Central memory CD8-positive, alpha-beta T cell (primary cell): ENCODE results near the gene OLA1.
A peak's percentile ranks its signal among the peaks of the same experiment; 100 is the strongest.

Experiments used
- ATAC-seq: fragments of 150-1000 bp; cut with Tn5 transposase; replicated peaks from 2 replicates; pipeline ENCODE4 v1.10.0; 2022; ENCODE audit warnings: mild to moderate bottlenecking, moderate FRiP score, moderate number of reproducible peaks; ENCODE audit not compliant: poor library complexity, severe bottlenecking; ENCODE audit errors: extremely low read depth
- DNase-seq, 2 donors: peaks; one replicate each; pipeline ENCODE4 v3.0.0; 2021; ENCODE audit warnings: low spot score in 2 of 2
- H3K27ac Mint-ChIP-seq: one replicate; pipeline ENCODE4 v1.8.0; 2022; ENCODE audit warnings: low read depth, mild to moderate bottlenecking, moderate library complexity, mixed read lengths
- H3K27me3 Mint-ChIP-seq: one replicate; pipeline ENCODE4 v1.8.0; 2022; ENCODE audit warnings: mixed read lengths
- H3K36me3 Mint-ChIP-seq: one replicate; pipeline ENCODE4 v1.8.0; 2022; ENCODE audit warnings: mild to moderate bottlenecking, moderate library complexity, mixed read lengths; ENCODE audit not compliant: insufficient read depth
- H3K4me1 Mint-ChIP-seq: one replicate; pipeline ENCODE4 v1.8.0; 2022; ENCODE audit warnings: mixed read lengths
- H3K4me3 Mint-ChIP-seq: one replicate; pipeline ENCODE4 v1.8.0; 2022; ENCODE audit warnings: mild to moderate bottlenecking, moderate library complexity, mixed read lengths
- H3K9me3 Mint-ChIP-seq: one replicate; pipeline ENCODE4 v1.8.0; 2022; ENCODE audit warnings: mixed read lengths

Gene OLA1

GRCh38 chr2:174191342-174192074 lies 56.8 kb downstream of the OLA1 start:
- Mint-ChIP-seq H3K9me3 (no peaks in the 10 kb centered on the region), H3K36me3 (no peaks in the 10 kb centered on the region), H3K4me3 (no peak overlapping the region), H3K27me3 (no peaks in the 10 kb centered on the region), H3K4me1 (peaks cover 20% of the 10 kb centered on the region), H3K27ac (no peak overlapping the region)
- DNase-seq = no peak
- ATAC-seq = no peak

- H3K4me3 Mint-ChIP-seq = no peak overlapping the region
- no peak overlapping the region for H3K27ac Mint-ChIP-seq
- DNase-seq = no peak
- no peaks in the 10 kb centered on the region for H3K9me3 Mint-ChIP-seq
- no peaks in the 10 kb centered on the region for H3K27me3 Mint-ChIP-seq
- no peak for ATAC-seq
- H3K36me3 Mint-ChIP-seq = no peaks in the 10 kb centered on the region
- H3K4me1 Mint-ChIP-seq = peaks cover 34% of the 10 kb centered on the region
Measured at GRCh38 chr2:174184915-174185314, 63.4 kb downstream of the OLA1 start.

GRCh38 chr2:174184504-174184903 lies 63.8 kb downstream of the OLA1 start:
- Mint-ChIP-seq H3K36me3 (no peaks in the 10 kb centered on the region), H3K9me3 (no peaks in the 10 kb centered on the region), H3K4me1 (peaks cover 30% of the 10 kb centered on the region), H3K27me3 (no peaks in the 10 kb centered on the region), H3K4me3 (no peak overlapping the region), H3K27ac (no peak overlapping the region)
- DNase-seq (no peak), ATAC-seq (no peak)

- H3K27me3 Mint-ChIP-seq = no peaks in the 10 kb centered on the region
- H3K4me1 Mint-ChIP-seq = peaks cover 25% of the 10 kb centered on the region
- no peak overlapping the region for H3K4me3 Mint-ChIP-seq
- no peaks in the 10 kb centered on the region for H3K36me3 Mint-ChIP-seq
- DNase-seq = no peak
- no peak overlapping the region for H3K27ac Mint-ChIP-seq
- H3K9me3 Mint-ChIP-seq = no peaks in the 10 kb centered on the region
- no peak for ATAC-seq
Measured at GRCh38 chr2:174183076-174183475, 65.3 kb downstream of the OLA1 start.

- H3K9me3 Mint-ChIP-seq = no peaks in the 10 kb centered on the region
- DNase-seq (no peak), ATAC-seq (no peak)
- H3K36me3 Mint-ChIP-seq = peaks cover 2% of the 10 kb centered on the region
- no peak overlapping the region for H3K27ac Mint-ChIP-seq
- no peaks in the 10 kb centered on the region for H3K27me3 Mint-ChIP-seq
- H3K4me3 Mint-ChIP-seq = no peak overlapping the region
- H3K4me1 Mint-ChIP-seq = peaks cover 24% of the 10 kb centered on the region
Measured at GRCh38 chr2:174181368-174181767, 67.0 kb downstream of the OLA1 start.

GRCh38 chr2:174180726-174181236 lies 67.6 kb downstream of the OLA1 start:
- DNase-seq = no peak
- no peaks in the 10 kb centered on the region for H3K27me3 Mint-ChIP-seq

GRCh38 chr2:174180165-174180724 lies 68.1 kb downstream of the OLA1 start:
- no peak overlapping the region for H3K4me3 Mint-ChIP-seq
- ATAC-seq = no peak
- no peak overlapping the region for H3K27ac Mint-ChIP-seq
- H3K4me1 Mint-ChIP-seq = peaks cover 24% of the 10 kb centered on the region
- DNase-seq = no peak
- no peaks in the 10 kb centered on the region for H3K27me3 Mint-ChIP-seq
- peaks cover 2% of the 10 kb centered on the region for H3K36me3 Mint-ChIP-seq
- peaks cover 5% of the 10 kb centered on the region for H3K9me3 Mint-ChIP-seq

More at GRCh38 chr2:174180726-174181236, 67.6 kb downstream of the OLA1 start:
- Mint-ChIP-seq H3K36me3 (peaks cover 2% of the 10 kb centered on the region), H3K4me1 (peaks cover 24% of the 10 kb centered on the region), H3K27ac (no peak overlapping the region), H3K9me3 (peaks cover 3% of the 10 kb centered on the region), H3K4me3 (no peak overlapping the region)
- ATAC-seq = no peak

GRCh38 chr2:174177316-174177890 lies 70.9 kb downstream of the OLA1 start:
- Mint-ChIP-seq H3K36me3 (peaks cover 6% of the 10 kb centered on the region), H3K4me1 (peaks cover 34% of the 10 kb centered on the region)

GRCh38 chr2:174176898-174177297 lies 71.4 kb downstream of the OLA1 start:
- Mint-ChIP-seq H3K9me3 (peaks cover 17% of the 10 kb centered on the region), H3K36me3 (peaks cover 6% of the 10 kb centered on the region), H3K27me3 (no peaks in the 10 kb centered on the region), H3K4me1 (peaks cover 34% of the 10 kb centered on the region), H3K4me3 (no peak overlapping the region), H3K27ac (no peak overlapping the region)
- ATAC-seq (no peak), DNase-seq (no peak)

More at GRCh38 chr2:174177316-174177890, 70.9 kb downstream of the OLA1 start:
- Mint-ChIP-seq H3K27ac (no peak overlapping the region), H3K9me3 (peaks cover 17% of the 10 kb centered on the region), H3K27me3 (no peaks in the 10 kb centered on the region), H3K4me3 (no peak overlapping the region)
- DNase-seq = no peak
- no peak for ATAC-seq

- peaks cover 6% of the 10 kb centered on the region for H3K36me3 Mint-ChIP-seq
- H3K9me3 Mint-ChIP-seq = peaks cover 25% of the 10 kb centered on the region
- H3K4me3 Mint-ChIP-seq = no peak overlapping the region
- no peaks in the 10 kb centered on the region for H3K27me3 Mint-ChIP-seq
- peaks cover 23% of the 10 kb centered on the region for H3K4me1 Mint-ChIP-seq
- H3K27ac Mint-ChIP-seq = no peak overlapping the region
- DNase-seq (no peak), ATAC-seq (no peak)
Measured at GRCh38 chr2:174174741-174175140, 73.6 kb downstream of the OLA1 start.

- no peak for ATAC-seq
- Mint-ChIP-seq H3K27ac (peak overlapping the region; percentile 54), H3K9me3 (peaks cover 38% of the 10 kb centered on the region), H3K36me3 (peaks cover 6% of the 10 kb centered on the region), H3K4me1 (peaks cover 23% of the 10 kb centered on the region), H3K27me3 (no peaks in the 10 kb centered on the region), H3K4me3 (no peak overlapping the region)
- no peak for DNase-seq
Measured at GRCh38 chr2:174172802-174173355, 75.5 kb downstream of the OLA1 start.

GRCh38 chr2:174171686-174172445 lies 76.5 kb downstream of the OLA1 start:
- Mint-ChIP-seq H3K27ac (no peak overlapping the region), H3K27me3 (no peaks in the 10 kb centered on the region), H3K4me3 (no peak overlapping the region), H3K36me3 (peaks cover 5% of the 10 kb centered on the region), H3K4me1 (peaks cover 19% of the 10 kb centered on the region), H3K9me3 (peaks cover 42% of the 10 kb centered on the region)
- DNase-seq (no peak), ATAC-seq (no peak)
